Measurements from ENCODE around the gene RDH13. TPM values are rescaled to one million over a fixed set of nuclear protein-coding genes. Genes with fewer than 3 reads are reported as not detected.

Gene RDH13
- total and polyA plus RNA-seq, 2 of the 8 experiments (the other 6 are each of a cell fraction or from before 2014, with no cell fraction given), result 15.9 to 31.5 TPM

DNA sequence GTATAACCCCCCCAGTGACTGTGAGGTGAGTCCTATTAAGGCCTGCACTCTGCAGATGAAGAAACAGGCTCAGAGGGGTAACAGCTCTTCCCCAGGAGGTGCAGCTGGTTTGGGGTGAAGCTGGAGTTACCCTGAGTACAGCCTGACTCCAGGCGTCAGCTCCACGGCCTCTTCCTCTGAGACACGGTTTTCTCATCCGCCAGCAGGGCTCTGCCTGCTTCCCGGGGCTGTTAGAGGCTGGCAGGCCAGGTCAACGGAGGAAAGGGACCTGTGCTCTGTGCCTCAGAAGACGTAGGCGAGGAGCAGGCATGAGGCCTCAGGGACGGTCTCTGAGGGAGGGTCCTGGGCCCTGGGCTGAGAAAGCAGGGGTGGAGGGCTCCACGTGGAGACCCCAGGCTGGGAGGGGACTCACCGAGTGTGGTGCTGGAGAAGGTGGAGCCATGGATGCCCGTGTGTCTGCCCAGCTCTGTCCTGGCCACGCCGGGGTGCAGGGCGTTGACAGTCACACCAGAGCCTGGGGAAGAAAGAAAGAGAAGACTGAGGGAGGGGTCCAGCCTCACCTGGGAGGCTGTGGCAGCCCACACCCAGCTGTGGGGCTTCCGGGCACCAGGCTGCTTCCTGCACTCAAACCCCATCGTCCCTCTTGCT is 15.8 kb downstream of the RDH13 start (continued):
- TF ChIP-seq, protein P1, sequence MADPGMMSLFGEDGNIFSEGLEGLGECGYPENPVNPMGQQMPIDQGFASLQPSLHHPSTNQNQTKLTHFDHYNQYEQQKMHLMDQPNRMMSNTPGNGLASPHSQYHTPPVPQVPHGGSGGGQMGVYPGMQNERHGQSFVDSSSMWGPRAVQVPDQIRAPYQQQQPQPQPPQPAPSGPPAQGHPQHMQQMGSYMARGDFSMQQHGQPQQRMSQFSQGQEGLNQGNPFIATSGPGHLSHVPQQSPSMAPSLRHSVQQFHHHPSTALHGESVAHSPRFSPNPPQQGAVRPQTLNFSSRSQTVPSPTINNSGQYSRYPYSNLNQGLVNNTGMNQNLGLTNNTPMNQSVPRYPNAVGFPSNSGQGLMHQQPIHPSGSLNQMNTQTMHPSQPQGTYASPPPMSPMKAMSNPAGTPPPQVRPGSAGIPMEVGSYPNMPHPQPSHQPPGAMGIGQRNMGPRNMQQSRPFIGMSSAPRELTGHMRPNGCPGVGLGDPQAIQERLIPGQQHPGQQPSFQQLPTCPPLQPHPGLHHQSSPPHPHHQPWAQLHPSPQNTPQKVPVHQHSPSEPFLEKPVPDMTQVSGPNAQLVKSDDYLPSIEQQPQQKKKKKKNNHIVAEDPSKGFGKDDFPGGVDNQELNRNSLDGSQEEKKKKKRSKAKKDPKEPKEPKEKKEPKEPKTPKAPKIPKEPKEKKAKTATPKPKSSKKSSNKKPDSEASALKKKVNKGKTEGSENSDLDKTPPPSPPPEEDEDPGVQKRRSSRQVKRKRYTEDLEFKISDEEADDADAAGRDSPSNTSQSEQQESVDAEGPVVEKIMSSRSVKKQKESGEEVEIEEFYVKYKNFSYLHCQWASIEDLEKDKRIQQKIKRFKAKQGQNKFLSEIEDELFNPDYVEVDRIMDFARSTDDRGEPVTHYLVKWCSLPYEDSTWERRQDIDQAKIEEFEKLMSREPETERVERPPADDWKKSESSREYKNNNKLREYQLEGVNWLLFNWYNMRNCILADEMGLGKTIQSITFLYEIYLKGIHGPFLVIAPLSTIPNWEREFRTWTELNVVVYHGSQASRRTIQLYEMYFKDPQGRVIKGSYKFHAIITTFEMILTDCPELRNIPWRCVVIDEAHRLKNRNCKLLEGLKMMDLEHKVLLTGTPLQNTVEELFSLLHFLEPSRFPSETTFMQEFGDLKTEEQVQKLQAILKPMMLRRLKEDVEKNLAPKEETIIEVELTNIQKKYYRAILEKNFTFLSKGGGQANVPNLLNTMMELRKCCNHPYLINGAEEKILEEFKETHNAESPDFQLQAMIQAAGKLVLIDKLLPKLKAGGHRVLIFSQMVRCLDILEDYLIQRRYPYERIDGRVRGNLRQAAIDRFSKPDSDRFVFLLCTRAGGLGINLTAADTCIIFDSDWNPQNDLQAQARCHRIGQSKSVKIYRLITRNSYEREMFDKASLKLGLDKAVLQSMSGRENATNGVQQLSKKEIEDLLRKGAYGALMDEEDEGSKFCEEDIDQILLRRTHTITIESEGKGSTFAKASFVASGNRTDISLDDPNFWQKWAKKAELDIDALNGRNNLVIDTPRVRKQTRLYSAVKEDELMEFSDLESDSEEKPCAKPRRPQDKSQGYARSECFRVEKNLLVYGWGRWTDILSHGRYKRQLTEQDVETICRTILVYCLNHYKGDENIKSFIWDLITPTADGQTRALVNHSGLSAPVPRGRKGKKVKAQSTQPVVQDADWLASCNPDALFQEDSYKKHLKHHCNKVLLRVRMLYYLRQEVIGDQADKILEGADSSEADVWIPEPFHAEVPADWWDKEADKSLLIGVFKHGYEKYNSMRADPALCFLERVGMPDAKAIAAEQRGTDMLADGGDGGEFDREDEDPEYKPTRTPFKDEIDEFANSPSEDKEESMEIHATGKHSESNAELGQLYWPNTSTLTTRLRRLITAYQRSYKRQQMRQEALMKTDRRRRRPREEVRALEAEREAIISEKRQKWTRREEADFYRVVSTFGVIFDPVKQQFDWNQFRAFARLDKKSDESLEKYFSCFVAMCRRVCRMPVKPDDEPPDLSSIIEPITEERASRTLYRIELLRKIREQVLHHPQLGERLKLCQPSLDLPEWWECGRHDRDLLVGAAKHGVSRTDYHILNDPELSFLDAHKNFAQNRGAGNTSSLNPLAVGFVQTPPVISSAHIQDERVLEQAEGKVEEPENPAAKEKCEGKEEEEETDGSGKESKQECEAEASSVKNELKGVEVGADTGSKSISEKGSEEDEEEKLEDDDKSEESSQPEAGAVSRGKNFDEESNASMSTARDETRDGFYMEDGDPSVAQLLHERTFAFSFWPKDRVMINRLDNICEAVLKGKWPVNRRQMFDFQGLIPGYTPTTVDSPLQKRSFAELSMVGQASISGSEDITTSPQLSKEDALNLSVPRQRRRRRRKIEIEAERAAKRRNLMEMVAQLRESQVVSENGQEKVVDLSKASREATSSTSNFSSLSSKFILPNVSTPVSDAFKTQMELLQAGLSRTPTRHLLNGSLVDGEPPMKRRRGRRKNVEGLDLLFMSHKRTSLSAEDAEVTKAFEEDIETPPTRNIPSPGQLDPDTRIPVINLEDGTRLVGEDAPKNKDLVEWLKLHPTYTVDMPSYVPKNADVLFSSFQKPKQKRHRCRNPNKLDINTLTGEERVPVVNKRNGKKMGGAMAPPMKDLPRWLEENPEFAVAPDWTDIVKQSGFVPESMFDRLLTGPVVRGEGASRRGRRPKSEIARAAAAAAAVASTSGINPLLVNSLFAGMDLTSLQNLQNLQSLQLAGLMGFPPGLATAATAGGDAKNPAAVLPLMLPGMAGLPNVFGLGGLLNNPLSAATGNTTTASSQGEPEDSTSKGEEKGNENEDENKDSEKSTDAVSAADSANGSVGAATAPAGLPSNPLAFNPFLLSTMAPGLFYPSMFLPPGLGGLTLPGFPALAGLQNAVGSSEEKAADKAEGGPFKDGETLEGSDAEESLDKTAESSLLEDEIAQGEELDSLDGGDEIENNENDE (IDR thresholded peaks at IDR 0.05; ENCODE audit: insufficient replicate concordance, low read length), result no peak
- TF ChIP-seq EZH2 (IDR thresholded peaks at IDR 0.05; ENCODE audit: low read depth, low read length, severe bottlenecking) (no peak), TCF12 (IDR thresholded peaks at IDR 0.05; ENCODE audit: low read depth, low read length) (no peak), TAF7 (optimal IDR thresholded peaks at IDR 0.05; ENCODE audit: borderline replicate concordance, low read depth, low read length) (no peak), RFX5 (IDR thresholded peaks at IDR 0.05; ENCODE audit: borderline replicate concordance, low read depth, low read length) (no peak), SRF (IDR thresholded peaks at IDR 0.05; ENCODE audit: low read depth, low read length) (no peak), SP2 (IDR thresholded peaks at IDR 0.05; ENCODE audit: low read length) (no peak), TBP (IDR thresholded peaks at IDR 0.05; ENCODE audit: low read depth, low read length) (no peak), SIX5 (IDR thresholded peaks at IDR 0.05; ENCODE audit: low read depth, low read length) (no peak), SIRT6 (IDR thresholded peaks at IDR 0.05; ENCODE audit: low read length) (no peak), SIN3A (conservative IDR thresholded peaks at IDR 0.05 in 1 of 2, IDR thresholded peaks at IDR 0.05 in 1 of 2; ENCODE audit: low read depth in 1 of 2, low read length in 2 of 2) (no peak), KDM5A (IDR thresholded peaks at IDR 0.05; ENCODE audit: low read length) (no peak)
